GM13976 (cell line): Measurements from ENCODE around the gene RNF157.
A peak's percentile ranks its signal among the peaks of the same experiment; 100 is the strongest.

Source experiments
- DNase-seq: peaks from one replicate; pipeline ENCODE4 v3.0.0; 2012; ENCODE audit warnings: low spot score
- in situ Hi-C: fragments of 300-500 bp; cut with MboI; formaldehyde crosslinking; loops from one replicate; pipeline ENCODE4 v1.12.0; 2022; ENCODE audit warnings: low sequenced_read_pairs, mixed read lengths, inconsistent platforms; ENCODE audit not compliant: unreplicated experiment
- TF ChIP-seq, protein P1 (sequence below): IDR thresholded peaks from 2 replicates; pipeline ENCODE4 v1.5.1; 2012; ENCODE audit warnings: borderline replicate concordance, mild to moderate bottlenecking; ENCODE audit not compliant: insufficient read depth; ENCODE audit errors: extremely low read depth, missing control alignments, control extremely low read depth

RNF157 gene

GRCh38 chr17:76095943-76096342 is 144.3 kb downstream of the RNF157 start:
- TF ChIP-seq, protein P1, sequence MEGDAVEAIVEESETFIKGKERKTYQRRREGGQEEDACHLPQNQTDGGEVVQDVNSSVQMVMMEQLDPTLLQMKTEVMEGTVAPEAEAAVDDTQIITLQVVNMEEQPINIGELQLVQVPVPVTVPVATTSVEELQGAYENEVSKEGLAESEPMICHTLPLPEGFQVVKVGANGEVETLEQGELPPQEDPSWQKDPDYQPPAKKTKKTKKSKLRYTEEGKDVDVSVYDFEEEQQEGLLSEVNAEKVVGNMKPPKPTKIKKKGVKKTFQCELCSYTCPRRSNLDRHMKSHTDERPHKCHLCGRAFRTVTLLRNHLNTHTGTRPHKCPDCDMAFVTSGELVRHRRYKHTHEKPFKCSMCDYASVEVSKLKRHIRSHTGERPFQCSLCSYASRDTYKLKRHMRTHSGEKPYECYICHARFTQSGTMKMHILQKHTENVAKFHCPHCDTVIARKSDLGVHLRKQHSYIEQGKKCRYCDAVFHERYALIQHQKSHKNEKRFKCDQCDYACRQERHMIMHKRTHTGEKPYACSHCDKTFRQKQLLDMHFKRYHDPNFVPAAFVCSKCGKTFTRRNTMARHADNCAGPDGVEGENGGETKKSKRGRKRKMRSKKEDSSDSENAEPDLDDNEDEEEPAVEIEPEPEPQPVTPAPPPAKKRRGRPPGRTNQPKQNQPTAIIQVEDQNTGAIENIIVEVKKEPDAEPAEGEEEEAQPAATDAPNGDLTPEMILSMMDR = no peak
- in situ Hi-C loops = no loop called here
- DNase-seq = no peak

- in situ Hi-C loops = no loop called here
- TF ChIP-seq, protein P1 = no peak
- DNase-seq = peak; percentile 15
These were observed 146.2 kb downstream of the RNF157 start for GRCh38 chr17:76094046-76094445.

DNA sequence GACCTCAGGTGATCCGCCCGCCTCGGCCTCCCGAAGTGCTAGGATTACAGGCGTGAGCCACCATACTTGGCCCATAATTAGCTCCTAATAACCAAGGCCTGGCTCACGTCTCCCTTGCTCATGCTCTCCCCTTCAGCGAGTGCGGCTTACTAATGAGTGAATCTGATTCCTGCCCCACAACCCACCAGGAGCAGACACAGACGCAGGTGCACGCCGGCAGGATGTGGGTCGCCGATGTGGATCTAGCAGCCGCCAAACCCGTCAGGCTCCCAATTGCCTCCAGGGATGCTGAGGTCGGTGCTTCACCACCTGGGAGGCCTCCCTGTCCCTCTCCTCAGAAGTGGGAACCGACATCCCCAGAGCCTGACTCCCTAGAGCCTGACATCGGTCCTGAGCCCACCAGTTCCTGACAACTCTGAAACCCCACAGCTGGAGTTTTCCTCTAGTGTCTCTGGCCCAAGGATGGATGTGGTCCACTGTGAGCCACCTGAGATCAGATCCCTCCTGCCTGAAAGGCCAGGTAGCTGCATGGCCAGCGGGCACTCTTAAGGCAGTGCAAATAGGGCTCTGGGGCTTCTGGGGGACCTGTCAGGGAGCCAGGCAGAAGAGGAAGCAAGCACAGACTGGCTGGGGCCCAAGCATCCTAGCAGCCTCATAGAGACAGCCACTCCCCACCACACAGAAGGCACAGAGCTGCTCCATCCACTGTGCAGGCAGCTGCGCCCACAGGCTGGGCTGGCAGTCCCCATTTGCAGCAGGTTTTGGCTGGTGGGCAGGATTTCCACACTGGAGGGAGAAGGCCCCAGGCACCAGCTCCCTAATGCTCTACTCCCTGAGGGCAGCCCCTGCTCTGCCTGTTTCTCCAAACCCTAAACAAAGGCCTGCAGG is 147.5 kb downstream of the RNF157 start:
- TF ChIP-seq, protein P1 = no peak
- peak; percentile 23 for DNase-seq
- in situ Hi-C loops = no loop called here
